BLaER1 (cell line): ENCODE measurements around the gene MYH7.

Experiments used
- H3K27ac ChIP-seq: shearing (Covaris generic); formaldehyde crosslinking; 2 replicates; pipeline ENCODE4 v1.8.1; 2022
- H3K27me3 ChIP-seq: shearing (Covaris generic); formaldehyde crosslinking; 2 replicates; pipeline ENCODE4 v1.8.1; 2022
- H3K36me3 ChIP-seq: shearing (Covaris generic); formaldehyde crosslinking; 2 replicates; pipeline ENCODE4 v1.8.1; 2022
- H3K4me1 ChIP-seq: shearing (Covaris generic); formaldehyde crosslinking; 2 replicates; pipeline ENCODE4 v1.8.1; 2022
- H3K4me2 ChIP-seq: shearing (Covaris generic); formaldehyde crosslinking; 2 replicates; pipeline ENCODE4 v1.8.1; 2022
- H3K4me3 ChIP-seq: shearing (Covaris generic); formaldehyde crosslinking; 2 replicates; pipeline ENCODE4 v1.8.1; 2022
- H3K9ac ChIP-seq: shearing (Covaris generic); formaldehyde crosslinking; 2 replicates; pipeline ENCODE4 v1.8.1; 2022
- H3K9me3 ChIP-seq: shearing (Covaris generic); formaldehyde crosslinking; 2 replicates; pipeline ENCODE4 v1.8.1; 2022
- H4K20me1 ChIP-seq: shearing (Covaris generic); formaldehyde crosslinking; 2 replicates; pipeline ENCODE4 v1.8.1; 2022
- Cebpa-rat ChIP-seq: shearing (Covaris generic); IDR thresholded peaks from 2 replicates; pipeline ENCODE4 v1.8.1; 2022

Gene MYH7

GRCh38 chr14:23416801-23417200 lies 18.7 kb downstream of the MYH7 start:
- Histone ChIP-seq H4K20me1 (no peaks in the 10 kb centered on the region), H3K36me3 (no peaks in the 10 kb centered on the region), H3K27ac (no peak overlapping the region), H3K27me3 (no peaks in the 10 kb centered on the region), H3K4me3 (no peak overlapping the region), H3K9me3 (no peaks in the 10 kb centered on the region), H3K9ac (no peak overlapping the region), H3K4me1 (no peaks in the 10 kb centered on the region; the same call in 1 of the 2 replicates), H3K4me2 (no peak overlapping the region)
- TF ChIP-seq Cebpa-rat, result no peak

- Histone ChIP-seq H3K4me2 (no peak overlapping the region), H3K4me3 (no peak overlapping the region), H3K36me3 (no peaks in the 10 kb centered on the region), H3K27ac (no peak overlapping the region), H4K20me1 (no peaks in the 10 kb centered on the region), H3K4me1 (no peaks in the 10 kb centered on the region), H3K9ac (no peak overlapping the region), H3K27me3 (no peaks in the 10 kb centered on the region), H3K9me3 (no peaks in the 10 kb centered on the region)
- TF ChIP-seq Cebpa-rat, result no peak
Observed at GRCh38 chr14:23415821-23416778, 19.4 kb downstream of the MYH7 start.

- H4K20me1 ChIP-seq, result no peaks in the 10 kb centered on the region; the same call in 1 of the 2 replicates
- H3K27me3 ChIP-seq, result peaks cover 7% of the 10 kb centered on the region
- H3K27ac ChIP-seq, result no peak overlapping the region
- H3K36me3 ChIP-seq, result no peaks in the 10 kb centered on the region
- no peak overlapping the region for H3K4me3 ChIP-seq
- TF ChIP-seq Cebpa-rat, result no peak
- no peak overlapping the region for H3K4me2 ChIP-seq
- H3K9ac ChIP-seq, result no peak overlapping the region
- H3K9me3 ChIP-seq, result no peaks in the 10 kb centered on the region
- no peaks in the 10 kb centered on the region for H3K4me1 ChIP-seq
Observed at GRCh38 chr14:23414906-23415820, 20.3 kb downstream of the MYH7 start.

GRCh38 chr14:23414254-23414653 lies 21.2 kb downstream of the MYH7 start:
- Histone ChIP-seq H3K4me3 (no peak overlapping the region), H3K4me2 (no peak overlapping the region), H3K9ac (no peak overlapping the region), H3K36me3 (no peaks in the 10 kb centered on the region), H3K4me1 (no peaks in the 10 kb centered on the region), H3K27me3 (peaks cover 11% of the 10 kb centered on the region), H4K20me1 (no peaks in the 10 kb centered on the region; the same call in 1 of the 2 replicates), H3K9me3 (no peaks in the 10 kb centered on the region), H3K27ac (no peak overlapping the region)
- no peak for TF ChIP-seq Cebpa-rat

- Histone ChIP-seq H3K27me3 (peaks cover 15% of the 10 kb centered on the region), H3K9me3 (no peaks in the 10 kb centered on the region), H3K9ac (no peak overlapping the region), H4K20me1 (no peaks in the 10 kb centered on the region; the same call in 1 of the 2 replicates), H3K27ac (no peak overlapping the region), H3K36me3 (no peaks in the 10 kb centered on the region), H3K4me2 (no peak overlapping the region), H3K4me3 (no peak overlapping the region), H3K4me1 (no peaks in the 10 kb centered on the region)
- TF ChIP-seq Cebpa-rat, result no peak
Observed at GRCh38 chr14:23413681-23414080, 21.8 kb downstream of the MYH7 start.

GRCh38 chr14:23411563-23412525 lies 23.6 kb downstream of the MYH7 start:
- Histone ChIP-seq H3K27ac (no peak overlapping the region), H3K9me3 (no peaks in the 10 kb centered on the region), H3K27me3 (peaks cover 33% of the 10 kb centered on the region), H3K36me3 (no peaks in the 10 kb centered on the region), H3K4me1 (peaks cover 6% of the 10 kb centered on the region), H3K4me2 (no peak overlapping the region), H3K4me3 (no peak overlapping the region), H3K9ac (no peak overlapping the region), H4K20me1 (peaks cover 17% of the 10 kb centered on the region)
- no peak for TF ChIP-seq Cebpa-rat

- H3K9ac ChIP-seq, result no peak overlapping the region
- no peaks in the 10 kb centered on the region for H3K36me3 ChIP-seq
- H3K4me1 ChIP-seq, result peaks cover 23% of the 10 kb centered on the region
- no peak overlapping the region for H3K4me2 ChIP-seq
- no peak overlapping the region for H3K4me3 ChIP-seq
- H3K9me3 ChIP-seq, result no peaks in the 10 kb centered on the region
- H3K27me3 ChIP-seq, result peaks cover 37% of the 10 kb centered on the region
- H4K20me1 ChIP-seq, result peaks cover 34% of the 10 kb centered on the region
- TF ChIP-seq Cebpa-rat, result no peak
- H3K27ac ChIP-seq, result no peak overlapping the region
Observed at GRCh38 chr14:23409966-23410635, 25.4 kb downstream of the MYH7 start.

- TF ChIP-seq Cebpa-rat, result no peak
- H3K36me3 ChIP-seq, result no peaks in the 10 kb centered on the region
- H3K9ac ChIP-seq, result no peak overlapping the region
- no peaks in the 10 kb centered on the region for H3K9me3 ChIP-seq
- H3K27me3 ChIP-seq, result peaks cover 40% of the 10 kb centered on the region
- H3K4me1 ChIP-seq, result peaks cover 30% of the 10 kb centered on the region
- no peak overlapping the region for H3K4me3 ChIP-seq
- H3K27ac ChIP-seq, result no peak overlapping the region
- no peak overlapping the region for H3K4me2 ChIP-seq
- peaks cover 40% of the 10 kb centered on the region for H4K20me1 ChIP-seq
Observed at GRCh38 chr14:23409475-23409874, 26.0 kb downstream of the MYH7 start.

- no peak for TF ChIP-seq Cebpa-rat
- Histone ChIP-seq H3K27ac (no peak overlapping the region), H3K4me2 (no peak overlapping the region), H3K4me1 (peaks cover 32% of the 10 kb centered on the region), H3K9me3 (no peaks in the 10 kb centered on the region), H3K27me3 (peaks cover 52% of the 10 kb centered on the region), H3K9ac (no peak overlapping the region), H3K36me3 (no peaks in the 10 kb centered on the region), H4K20me1 (peaks cover 45% of the 10 kb centered on the region), H3K4me3 (no peak overlapping the region)
Observed at GRCh38 chr14:23408307-23408630, 27.2 kb downstream of the MYH7 start.
